H9 (cell line): ENCODE measurements around the gene CLN3. TPM values are rescaled to one million over a fixed set of nuclear protein-coding genes. Genes with fewer than 3 reads are reported as not detected.
"Not testable (repeated sequence)": the region's sequence is repeated elsewhere in the genome, so short reads cannot be mapped to it uniquely, and the experiment has no call there.

Experiments
- DNase-seq: peaks from one replicate; pipeline ENCODE4 v3.0.0-alpha.2; 2017
- H2AFZ ChIP-seq: one replicate; pipeline ENCODE4 v1.6.1; 2013; ENCODE audit warnings: mild to moderate bottlenecking, low read length, control low read depth, moderate library complexity
- H2AK5ac ChIP-seq: 2 replicates; pipeline ENCODE4 v1.6.1; 2013; ENCODE audit warnings: low read length, control low read depth, mixed read lengths; ENCODE audit not compliant: insufficient read length
- H2BK120ac ChIP-seq: one replicate; pipeline ENCODE4 v1.6.1; 2013; ENCODE audit warnings: low read depth, mild to moderate bottlenecking, low read length, control low read depth, inconsistent platforms; ENCODE audit not compliant: poor library complexity, severe bottlenecking
- H2BK12ac ChIP-seq: 2 replicates; pipeline ENCODE4 v1.6.1; 2013; ENCODE audit warnings: low read length, control low read depth, mixed read lengths, low read depth; ENCODE audit not compliant: insufficient read length
- H2BK15ac ChIP-seq: 2 replicates; pipeline ENCODE4 v1.6.1; 2013; ENCODE audit warnings: low read depth, low read length, control low read depth
- H2BK20ac ChIP-seq: one replicate; pipeline ENCODE4 v1.6.1; 2013; ENCODE audit warnings: low read depth, mild to moderate bottlenecking, low read length, control low read depth, inconsistent platforms; ENCODE audit not compliant: poor library complexity, severe bottlenecking
- H2BK5ac ChIP-seq: 2 replicates; pipeline ENCODE4 v1.6.1; 2013; ENCODE audit warnings: low read length, control low read depth, mixed read lengths; ENCODE audit not compliant: insufficient read length
- H3K14ac ChIP-seq: 2 replicates; pipeline ENCODE4 v1.6.1; 2013; ENCODE audit warnings: low read length, control low read depth; ENCODE audit not compliant: insufficient read depth
- H3K18ac ChIP-seq: 2 replicates; pipeline ENCODE4 v1.6.1; 2013; ENCODE audit warnings: low read depth, mild to moderate bottlenecking, mixed read lengths, low read length, control low read depth; ENCODE audit not compliant: insufficient read length
- H3K23ac ChIP-seq: 2 replicates; pipeline ENCODE4 v1.6.1; 2013; ENCODE audit warnings: low read length, control low read depth, mixed read lengths, low read depth; ENCODE audit not compliant: insufficient read length
- H3K23me2 ChIP-seq: 2 replicates; pipeline ENCODE4 v1.6.1; 2013; ENCODE audit warnings: low read depth, mild to moderate bottlenecking, mixed read lengths, low read length, control low read depth; ENCODE audit not compliant: insufficient read length, poor library complexity, severe bottlenecking
- H3K27ac ChIP-seq: 2 replicates; pipeline ENCODE4 v1.5.1; 2013; ENCODE audit warnings: low read length, control low read depth, mixed read lengths, low read depth; ENCODE audit not compliant: insufficient read length
- H3K27me3 ChIP-seq: 2 replicates; pipeline ENCODE4 v1.6.1; 2013; ENCODE audit warnings: low read length, control low read depth, inconsistent platforms; ENCODE audit not compliant: insufficient read depth
- H3K4ac ChIP-seq: 2 replicates; pipeline ENCODE4 v1.6.1; 2013; ENCODE audit warnings: low read depth, mild to moderate bottlenecking, control low read depth, inconsistent platforms, low read length, moderate library complexity
- H3K4me1 ChIP-seq: 2 replicates; pipeline ENCODE4 v1.6.1; 2013; ENCODE audit warnings: low read length, control low read depth, inconsistent platforms; ENCODE audit not compliant: insufficient read depth
- H3K4me2 ChIP-seq: 2 replicates; pipeline ENCODE4 v1.6.1; 2013; ENCODE audit warnings: low read length, control low read depth, mixed read lengths; ENCODE audit not compliant: insufficient read length, insufficient read depth
- H3K56ac ChIP-seq: 2 replicates; pipeline ENCODE4 v1.6.1; 2013; ENCODE audit warnings: low read depth, mild to moderate bottlenecking, mixed read lengths, low read length, control low read depth; ENCODE audit not compliant: insufficient read length
- H3K79me1 ChIP-seq: 2 replicates; pipeline ENCODE4 v1.6.1; 2013; ENCODE audit warnings: low read depth, mild to moderate bottlenecking, moderate library complexity, low read length, control low read depth, inconsistent platforms; ENCODE audit not compliant: insufficient read depth, poor library complexity, severe bottlenecking
- H3K79me2 ChIP-seq: 2 replicates; pipeline ENCODE4 v1.6.1; 2013; ENCODE audit warnings: low read length, control low read depth, inconsistent platforms; ENCODE audit not compliant: insufficient read depth
- H3K9ac ChIP-seq: 2 replicates; pipeline ENCODE4 v1.6.1; 2013; ENCODE audit warnings: low read length, control low read depth, mixed read lengths; ENCODE audit not compliant: insufficient read length; ENCODE audit errors: extremely low read depth
- H3K9me3 ChIP-seq: one replicate; pipeline ENCODE4 v1.6.1; 2013; ENCODE audit warnings: low read depth, low read length, inconsistent platforms; ENCODE audit not compliant: control insufficient read depth
- H3T11ph ChIP-seq: one replicate; pipeline ENCODE4 v1.6.1; 2013; ENCODE audit warnings: mild to moderate bottlenecking, low read length, control low read depth, inconsistent platforms
- H4K20me1 ChIP-seq: one replicate; pipeline ENCODE4 v1.6.1; 2013; ENCODE audit not compliant: control insufficient read depth, insufficient read length, insufficient read depth
- H4K5ac ChIP-seq: 2 replicates; pipeline ENCODE4 v1.6.1; 2013; ENCODE audit warnings: low read depth, mild to moderate bottlenecking, mixed read lengths, low read length, control low read depth; ENCODE audit not compliant: insufficient read length
- H4K8ac ChIP-seq: replicated peaks from 2 replicates; pipeline ENCODE4 v1.6.1; 2013; ENCODE audit warnings: low read length, control low read depth, mixed read lengths, low read depth; ENCODE audit not compliant: insufficient read length
- H4K91ac ChIP-seq: 2 replicates; pipeline ENCODE4 v1.6.1; 2013; ENCODE audit warnings: low read depth, mild to moderate bottlenecking, moderate library complexity, mixed read lengths, low read length, control low read depth; ENCODE audit not compliant: insufficient read length
- H3K27ac Mint-ChIP-seq, 3 experiments: 2 replicates in 2 of 3; 3 replicates in 1 of 3; pipeline ENCODE4 v1.8.0; 2020 to 2021; ENCODE audit warnings: mixed read lengths in 3 of 3, mild to moderate bottlenecking in 1 of 3, moderate library complexity in 1 of 3
- H3K27me3 Mint-ChIP-seq: 2 replicates; pipeline ENCODE4 v1.8.0; 2021; ENCODE audit warnings: low read depth, mild to moderate bottlenecking, moderate library complexity, mixed read lengths
- H3K36me3 Mint-ChIP-seq, 3 experiments: 2 replicates in 2 of 3; 3 replicates in 1 of 3; pipeline ENCODE4 v1.8.0; 2020 to 2021; ENCODE audit warnings: low read depth in 3 of 3, mixed read lengths in 3 of 3; ENCODE audit not compliant: insufficient read depth in 1 of 3
- H3K4me1 Mint-ChIP-seq, 2 experiments: 2 replicates each; pipeline ENCODE4 v1.8.0; 2020; ENCODE audit warnings: mixed read lengths in 2 of 2
- H3K4me3 Mint-ChIP-seq, 2 experiments: 2 replicates in 1 of 2; 3 replicates in 1 of 2; pipeline ENCODE4 v1.8.0; 2020 to 2021; ENCODE audit warnings: mild to moderate bottlenecking in 2 of 2, mixed read lengths in 2 of 2, moderate library complexity in 1 of 2
- H3K9me3 Mint-ChIP-seq, 2 experiments: 2 replicates in 1 of 2; 3 replicates in 1 of 2; pipeline ENCODE4 v1.8.0; 2020; ENCODE audit warnings: mild to moderate bottlenecking in 2 of 2, mixed read lengths in 2 of 2, moderate library complexity in 1 of 2
- WGBS: extraction: QIAGEN DNeasy Blood & Tissue Kit; methylation state at CpG from one replicate; pipeline ENCODE4 v1.1.7; 2013; ENCODE audit warnings: missing lambda C conversion rate, low lambda C conversion rate, mixed read lengths; ENCODE audit not compliant: insufficient read length; ENCODE audit errors: extremely low coverage; 5-methylcytosine and 5-hydroxymethylcytosine counted together
- total RNA-seq: library from RNA; stranded (reverse); gene quantifications from 2 replicates; pipeline ENCODE4 v1.2.1, GENCODE V29; 2021
- TF ChIP-seq, protein P1 (sequence below): fragments of 200-600 bp; sonication (generic); conservative IDR thresholded peaks from 3 replicates; pipeline ENCODE4 v1.8.0; 2021; ENCODE audit warnings: antibody characterized with exemption, mild to moderate bottlenecking

The CLN3 gene
- total RNA-seq, 1 experiment from 2014 or later, result 21.4 TPM

DNA sequence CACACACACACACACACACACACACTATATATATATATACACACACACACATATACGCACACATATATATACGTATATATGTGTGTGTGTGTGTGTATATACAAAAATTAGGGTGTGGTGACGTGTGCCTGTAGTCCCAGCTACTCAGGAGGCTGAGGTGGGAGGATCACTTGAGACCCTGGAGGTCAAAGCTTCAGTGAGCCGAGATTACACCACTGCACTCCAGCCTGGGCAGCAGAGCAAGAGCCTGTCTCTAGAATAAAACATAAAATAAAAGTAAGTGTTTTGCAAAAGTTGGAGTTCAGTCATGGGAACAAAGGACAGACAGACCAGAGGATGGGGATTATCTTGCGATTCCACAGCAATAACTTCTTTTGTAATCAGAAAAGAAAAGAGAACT lies 36.1 kb upstream of the CLN3 start:
- no CpG with 5 or more reads among the region's 5 CpGs for WGBS
- Histone ChIP-seq H2AK5ac (no peak overlapping the region), H3K9me3 (no peaks in the 10 kb centered on the region), H2BK20ac (no peak overlapping the region), H3K27ac (no peak overlapping the region), H3K4me1 (no peaks in the 10 kb centered on the region), H3K79me1 (no peaks in the 10 kb centered on the region), H2BK5ac (no peak overlapping the region), H3K4ac (no peak overlapping the region), H2AFZ (no peak overlapping the region), H3T11ph (no peak overlapping the region), H3K14ac (no peak overlapping the region), H3K18ac (no peak overlapping the region), H4K20me1 (no peaks in the 10 kb centered on the region), H3K9ac (no peak overlapping the region), H3K27me3 (no peaks in the 10 kb centered on the region), H3K23me2 (no peaks in the 10 kb centered on the region), H4K8ac (no peak overlapping the region), H3K23ac (no peak overlapping the region), H4K5ac (no peak overlapping the region), H3K79me2 (no peaks in the 10 kb centered on the region), H2BK120ac (no peak overlapping the region), H3K4me2 (no peak overlapping the region), H2BK12ac (no peak overlapping the region), H3K56ac (no peak overlapping the region), H2BK15ac (no peak overlapping the region), H4K91ac (no peak overlapping the region)
- Mint-ChIP-seq H3K9me3 (peaks cover 0 to 13% of the 10 kb centered on the region in 2 experiments; a peak in 3 of 5 replicates), H3K27ac (no peak overlapping the region), H3K4me3 (no peak overlapping the region), H3K36me3 (no peaks in the 10 kb centered on the region), H3K27me3 (peaks cover 4% of the 10 kb centered on the region), H3K4me1 (peaks cover 6 to 10% of the 10 kb centered on the region in 2 experiments; a peak in 3 of 4 replicates)
- TF ChIP-seq, protein P1, sequence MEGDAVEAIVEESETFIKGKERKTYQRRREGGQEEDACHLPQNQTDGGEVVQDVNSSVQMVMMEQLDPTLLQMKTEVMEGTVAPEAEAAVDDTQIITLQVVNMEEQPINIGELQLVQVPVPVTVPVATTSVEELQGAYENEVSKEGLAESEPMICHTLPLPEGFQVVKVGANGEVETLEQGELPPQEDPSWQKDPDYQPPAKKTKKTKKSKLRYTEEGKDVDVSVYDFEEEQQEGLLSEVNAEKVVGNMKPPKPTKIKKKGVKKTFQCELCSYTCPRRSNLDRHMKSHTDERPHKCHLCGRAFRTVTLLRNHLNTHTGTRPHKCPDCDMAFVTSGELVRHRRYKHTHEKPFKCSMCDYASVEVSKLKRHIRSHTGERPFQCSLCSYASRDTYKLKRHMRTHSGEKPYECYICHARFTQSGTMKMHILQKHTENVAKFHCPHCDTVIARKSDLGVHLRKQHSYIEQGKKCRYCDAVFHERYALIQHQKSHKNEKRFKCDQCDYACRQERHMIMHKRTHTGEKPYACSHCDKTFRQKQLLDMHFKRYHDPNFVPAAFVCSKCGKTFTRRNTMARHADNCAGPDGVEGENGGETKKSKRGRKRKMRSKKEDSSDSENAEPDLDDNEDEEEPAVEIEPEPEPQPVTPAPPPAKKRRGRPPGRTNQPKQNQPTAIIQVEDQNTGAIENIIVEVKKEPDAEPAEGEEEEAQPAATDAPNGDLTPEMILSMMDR, result no peak
- DNase-seq, result no peak

DNA sequence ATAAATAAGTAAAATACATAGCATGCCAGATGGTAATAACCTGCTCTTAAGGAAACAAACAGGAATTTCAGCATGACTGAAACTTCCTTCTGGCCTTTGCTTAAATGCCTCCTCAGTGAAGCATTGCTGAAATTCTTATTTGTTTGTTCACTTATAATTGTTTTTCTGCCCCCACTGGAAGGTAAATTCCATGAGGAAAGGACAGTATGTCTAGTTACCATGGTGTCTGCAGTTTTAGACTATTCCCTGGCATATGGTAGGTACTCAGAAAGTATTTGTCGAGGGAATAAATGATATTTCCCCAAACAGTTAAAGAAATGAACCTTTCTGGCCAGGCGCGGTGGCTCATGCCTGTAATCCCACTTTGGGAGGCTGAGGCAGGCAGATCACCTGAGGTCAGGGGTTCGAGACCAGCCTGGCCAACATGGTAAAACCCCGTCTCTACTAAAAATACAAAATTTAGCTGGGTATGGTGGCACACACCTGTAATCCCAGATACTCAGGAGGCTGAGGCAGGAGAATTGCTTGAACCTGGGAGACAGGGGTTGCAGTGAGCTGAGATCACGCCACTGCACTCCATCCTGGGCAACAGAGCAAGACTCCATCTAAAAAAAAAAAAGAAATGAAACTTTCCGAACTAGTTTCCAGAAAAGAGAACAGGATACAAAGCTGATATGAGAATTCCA lies 35.4 kb upstream of the CLN3 start:
- no CpG with 5 or more reads among the region's 7 CpGs for WGBS
- not testable (repeated sequence) for H3K9me3 ChIP-seq, H3K27ac Mint-ChIP-seq, H3K23me2 ChIP-seq, H3T11ph ChIP-seq, H3K79me1 ChIP-seq, H3K27ac ChIP-seq, H3K4me1 ChIP-seq, H3K9ac ChIP-seq, H4K91ac ChIP-seq, H2BK12ac ChIP-seq, H4K20me1 ChIP-seq, DNase-seq, H3K27me3 ChIP-seq, H3K4me2 ChIP-seq, H3K36me3 Mint-ChIP-seq, H3K79me2 ChIP-seq, H2BK15ac ChIP-seq, H3K4ac ChIP-seq, H3K27me3 Mint-ChIP-seq, H2AFZ ChIP-seq, H4K5ac ChIP-seq, H3K4me1 Mint-ChIP-seq, H3K4me3 Mint-ChIP-seq, H3K14ac ChIP-seq, H2BK5ac ChIP-seq, H3K56ac ChIP-seq, H3K18ac ChIP-seq, H2BK20ac ChIP-seq, H2BK120ac ChIP-seq, H2AK5ac ChIP-seq, H3K23ac ChIP-seq, H4K8ac ChIP-seq
- H3K9me3 Mint-ChIP-seq, result peaks cover 0 to 13% of the 10 kb centered on the region in 2 experiments; a peak in 3 of 5 replicates
